H1 (cell line): ENCODE data around the gene PRKCA. TPM values are rescaled to one million over a fixed set of nuclear protein-coding genes. Genes with fewer than 3 reads are reported as not detected.

Experiments
- SRF ChIP-seq: IDR thresholded peaks from 2 replicates; pipeline ENCODE4 v1.6.1; 2011; ENCODE audit warnings: mild to moderate bottlenecking, low read depth, low read length, moderate library complexity
- polyA plus RNA-seq, 7 experiments: library from polyadenylated mRNA; depleted of rRNA in 3 of 7; stranded (reverse) in 5 of 7; unstranded in 2 of 7; fragments of >200 nt in 5 of 7; fragments of 200-250 nt in 2 of 7; gene quantifications; 1 replicate in 5 of 7; 2 replicates in 1 of 7; 4 replicates in 1 of 7; pipeline versions ENCODE4 v1.2.1 to v1.2.3, GENCODE V29; 2011 to 2013; ENCODE audit warnings: missing spikeins in 2 of 7, mixed read lengths in 2 of 7
- total RNA-seq: library from RNA; stranded (reverse); fragmentation: NEBNext Ultra II Directional; extraction: Animal tissue kit (Norgen Biotek cat#: 25700); gene quantifications from 2 replicates; pipeline ENCODE4 v1.2.1, GENCODE V29; 2021
- TF ChIP-seq, protein P1 (sequence below): fragments of 300-600 bp; sonication (generic); IDR thresholded peaks from 2 replicates; pipeline ENCODE4 v1.7.1; 2012; ENCODE audit warnings: low read length, moderate library complexity, mild to moderate bottlenecking, inconsistent platforms; ENCODE audit not compliant: insufficient replicate concordance
- TF ChIP-seq, protein P2 (sequence below): IDR thresholded peaks from 2 replicates; pipeline ENCODE4 v1.6.1; 2012; ENCODE audit warnings: low read length, inconsistent platforms

Gene PRKCA
- total and polyA plus RNA-seq, 2 of the 8 experiments (the other 6 are each of a cell fraction or from before 2014, with no cell fraction given) = 5.8 to 17.8 TPM

DNA sequence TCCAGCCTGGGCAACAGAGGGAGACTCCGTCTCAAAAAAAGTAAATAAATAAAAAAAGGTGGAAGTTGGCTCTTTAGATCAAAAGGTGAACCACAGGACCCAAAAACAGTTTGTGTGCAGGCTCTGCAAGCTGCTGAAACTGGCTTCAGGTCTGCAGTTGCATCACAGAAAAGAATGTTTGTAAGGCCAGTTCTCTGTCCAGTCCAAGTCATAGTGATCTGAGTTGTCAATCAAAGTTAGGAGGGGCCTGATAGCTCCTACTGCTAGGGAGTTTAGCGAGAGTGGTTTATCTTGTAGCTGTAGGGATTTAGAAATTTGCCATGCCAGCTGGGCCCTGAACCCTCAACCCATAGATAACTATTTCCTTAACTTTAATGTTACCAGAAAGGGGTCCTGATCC is 431.3 kb downstream of the PRKCA start (continued):
- TF ChIP-seq, protein P1, sequence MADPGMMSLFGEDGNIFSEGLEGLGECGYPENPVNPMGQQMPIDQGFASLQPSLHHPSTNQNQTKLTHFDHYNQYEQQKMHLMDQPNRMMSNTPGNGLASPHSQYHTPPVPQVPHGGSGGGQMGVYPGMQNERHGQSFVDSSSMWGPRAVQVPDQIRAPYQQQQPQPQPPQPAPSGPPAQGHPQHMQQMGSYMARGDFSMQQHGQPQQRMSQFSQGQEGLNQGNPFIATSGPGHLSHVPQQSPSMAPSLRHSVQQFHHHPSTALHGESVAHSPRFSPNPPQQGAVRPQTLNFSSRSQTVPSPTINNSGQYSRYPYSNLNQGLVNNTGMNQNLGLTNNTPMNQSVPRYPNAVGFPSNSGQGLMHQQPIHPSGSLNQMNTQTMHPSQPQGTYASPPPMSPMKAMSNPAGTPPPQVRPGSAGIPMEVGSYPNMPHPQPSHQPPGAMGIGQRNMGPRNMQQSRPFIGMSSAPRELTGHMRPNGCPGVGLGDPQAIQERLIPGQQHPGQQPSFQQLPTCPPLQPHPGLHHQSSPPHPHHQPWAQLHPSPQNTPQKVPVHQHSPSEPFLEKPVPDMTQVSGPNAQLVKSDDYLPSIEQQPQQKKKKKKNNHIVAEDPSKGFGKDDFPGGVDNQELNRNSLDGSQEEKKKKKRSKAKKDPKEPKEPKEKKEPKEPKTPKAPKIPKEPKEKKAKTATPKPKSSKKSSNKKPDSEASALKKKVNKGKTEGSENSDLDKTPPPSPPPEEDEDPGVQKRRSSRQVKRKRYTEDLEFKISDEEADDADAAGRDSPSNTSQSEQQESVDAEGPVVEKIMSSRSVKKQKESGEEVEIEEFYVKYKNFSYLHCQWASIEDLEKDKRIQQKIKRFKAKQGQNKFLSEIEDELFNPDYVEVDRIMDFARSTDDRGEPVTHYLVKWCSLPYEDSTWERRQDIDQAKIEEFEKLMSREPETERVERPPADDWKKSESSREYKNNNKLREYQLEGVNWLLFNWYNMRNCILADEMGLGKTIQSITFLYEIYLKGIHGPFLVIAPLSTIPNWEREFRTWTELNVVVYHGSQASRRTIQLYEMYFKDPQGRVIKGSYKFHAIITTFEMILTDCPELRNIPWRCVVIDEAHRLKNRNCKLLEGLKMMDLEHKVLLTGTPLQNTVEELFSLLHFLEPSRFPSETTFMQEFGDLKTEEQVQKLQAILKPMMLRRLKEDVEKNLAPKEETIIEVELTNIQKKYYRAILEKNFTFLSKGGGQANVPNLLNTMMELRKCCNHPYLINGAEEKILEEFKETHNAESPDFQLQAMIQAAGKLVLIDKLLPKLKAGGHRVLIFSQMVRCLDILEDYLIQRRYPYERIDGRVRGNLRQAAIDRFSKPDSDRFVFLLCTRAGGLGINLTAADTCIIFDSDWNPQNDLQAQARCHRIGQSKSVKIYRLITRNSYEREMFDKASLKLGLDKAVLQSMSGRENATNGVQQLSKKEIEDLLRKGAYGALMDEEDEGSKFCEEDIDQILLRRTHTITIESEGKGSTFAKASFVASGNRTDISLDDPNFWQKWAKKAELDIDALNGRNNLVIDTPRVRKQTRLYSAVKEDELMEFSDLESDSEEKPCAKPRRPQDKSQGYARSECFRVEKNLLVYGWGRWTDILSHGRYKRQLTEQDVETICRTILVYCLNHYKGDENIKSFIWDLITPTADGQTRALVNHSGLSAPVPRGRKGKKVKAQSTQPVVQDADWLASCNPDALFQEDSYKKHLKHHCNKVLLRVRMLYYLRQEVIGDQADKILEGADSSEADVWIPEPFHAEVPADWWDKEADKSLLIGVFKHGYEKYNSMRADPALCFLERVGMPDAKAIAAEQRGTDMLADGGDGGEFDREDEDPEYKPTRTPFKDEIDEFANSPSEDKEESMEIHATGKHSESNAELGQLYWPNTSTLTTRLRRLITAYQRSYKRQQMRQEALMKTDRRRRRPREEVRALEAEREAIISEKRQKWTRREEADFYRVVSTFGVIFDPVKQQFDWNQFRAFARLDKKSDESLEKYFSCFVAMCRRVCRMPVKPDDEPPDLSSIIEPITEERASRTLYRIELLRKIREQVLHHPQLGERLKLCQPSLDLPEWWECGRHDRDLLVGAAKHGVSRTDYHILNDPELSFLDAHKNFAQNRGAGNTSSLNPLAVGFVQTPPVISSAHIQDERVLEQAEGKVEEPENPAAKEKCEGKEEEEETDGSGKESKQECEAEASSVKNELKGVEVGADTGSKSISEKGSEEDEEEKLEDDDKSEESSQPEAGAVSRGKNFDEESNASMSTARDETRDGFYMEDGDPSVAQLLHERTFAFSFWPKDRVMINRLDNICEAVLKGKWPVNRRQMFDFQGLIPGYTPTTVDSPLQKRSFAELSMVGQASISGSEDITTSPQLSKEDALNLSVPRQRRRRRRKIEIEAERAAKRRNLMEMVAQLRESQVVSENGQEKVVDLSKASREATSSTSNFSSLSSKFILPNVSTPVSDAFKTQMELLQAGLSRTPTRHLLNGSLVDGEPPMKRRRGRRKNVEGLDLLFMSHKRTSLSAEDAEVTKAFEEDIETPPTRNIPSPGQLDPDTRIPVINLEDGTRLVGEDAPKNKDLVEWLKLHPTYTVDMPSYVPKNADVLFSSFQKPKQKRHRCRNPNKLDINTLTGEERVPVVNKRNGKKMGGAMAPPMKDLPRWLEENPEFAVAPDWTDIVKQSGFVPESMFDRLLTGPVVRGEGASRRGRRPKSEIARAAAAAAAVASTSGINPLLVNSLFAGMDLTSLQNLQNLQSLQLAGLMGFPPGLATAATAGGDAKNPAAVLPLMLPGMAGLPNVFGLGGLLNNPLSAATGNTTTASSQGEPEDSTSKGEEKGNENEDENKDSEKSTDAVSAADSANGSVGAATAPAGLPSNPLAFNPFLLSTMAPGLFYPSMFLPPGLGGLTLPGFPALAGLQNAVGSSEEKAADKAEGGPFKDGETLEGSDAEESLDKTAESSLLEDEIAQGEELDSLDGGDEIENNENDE = no peak
- TF ChIP-seq, protein P2, sequence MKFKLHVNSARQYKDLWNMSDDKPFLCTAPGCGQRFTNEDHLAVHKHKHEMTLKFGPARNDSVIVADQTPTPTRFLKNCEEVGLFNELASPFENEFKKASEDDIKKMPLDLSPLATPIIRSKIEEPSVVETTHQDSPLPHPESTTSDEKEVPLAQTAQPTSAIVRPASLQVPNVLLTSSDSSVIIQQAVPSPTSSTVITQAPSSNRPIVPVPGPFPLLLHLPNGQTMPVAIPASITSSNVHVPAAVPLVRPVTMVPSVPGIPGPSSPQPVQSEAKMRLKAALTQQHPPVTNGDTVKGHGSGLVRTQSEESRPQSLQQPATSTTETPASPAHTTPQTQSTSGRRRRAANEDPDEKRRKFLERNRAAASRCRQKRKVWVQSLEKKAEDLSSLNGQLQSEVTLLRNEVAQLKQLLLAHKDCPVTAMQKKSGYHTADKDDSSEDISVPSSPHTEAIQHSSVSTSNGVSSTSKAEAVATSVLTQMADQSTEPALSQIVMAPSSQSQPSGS = no peak
- TF ChIP-seq SRF = no peak
